HG03064 (cell line): ENCODE data around the gene ILKAP.
"Not testable (repeated sequence)": the region's sequence is repeated elsewhere in the genome, so short reads cannot be mapped to it uniquely, and the experiment has no call there.

ENCODE experiments used
- ATAC-seq: cut with Tn5 transposase; IDR thresholded peaks from one replicate; pipeline ENCODE4 v1.9.1; 2021; ENCODE audit warnings: low read depth; ENCODE audit not compliant: unreplicated experiment

The ILKAP gene

DNA sequence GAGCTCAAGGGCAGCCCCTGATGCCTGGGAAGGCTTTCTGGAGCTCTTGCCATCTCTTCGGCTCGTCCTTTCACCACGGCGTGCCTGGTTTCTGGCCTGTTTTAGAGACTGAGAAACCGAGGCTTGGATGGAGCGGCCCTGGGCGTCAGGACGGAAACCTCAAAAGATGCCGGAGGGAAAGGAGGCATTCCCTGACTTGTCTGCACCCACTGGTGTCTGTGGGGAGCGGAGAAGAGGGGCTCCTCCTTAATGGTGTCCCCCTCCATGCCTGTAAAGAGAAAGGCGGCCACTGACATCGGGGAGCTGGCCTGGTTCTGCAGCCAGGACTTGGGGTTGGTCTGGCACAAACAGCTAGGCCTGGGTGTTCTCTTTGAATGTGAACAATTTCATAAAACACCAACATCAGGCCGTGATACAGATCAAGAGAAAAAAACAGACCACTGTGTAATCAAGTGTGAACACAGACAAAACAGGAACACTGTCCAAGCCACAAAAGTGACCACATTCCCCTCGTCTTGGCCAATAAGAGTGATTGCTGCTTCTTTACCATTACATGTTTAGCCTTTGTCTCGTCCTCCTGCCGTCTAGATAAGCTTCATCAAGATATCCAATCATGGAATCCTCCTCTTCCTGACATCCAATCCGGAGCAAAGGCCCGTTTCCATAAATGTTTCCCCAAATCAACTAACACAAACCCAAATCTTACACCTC, 633 bp upstream of the ILKAP start:
- ATAC-seq = no peak

DNA sequence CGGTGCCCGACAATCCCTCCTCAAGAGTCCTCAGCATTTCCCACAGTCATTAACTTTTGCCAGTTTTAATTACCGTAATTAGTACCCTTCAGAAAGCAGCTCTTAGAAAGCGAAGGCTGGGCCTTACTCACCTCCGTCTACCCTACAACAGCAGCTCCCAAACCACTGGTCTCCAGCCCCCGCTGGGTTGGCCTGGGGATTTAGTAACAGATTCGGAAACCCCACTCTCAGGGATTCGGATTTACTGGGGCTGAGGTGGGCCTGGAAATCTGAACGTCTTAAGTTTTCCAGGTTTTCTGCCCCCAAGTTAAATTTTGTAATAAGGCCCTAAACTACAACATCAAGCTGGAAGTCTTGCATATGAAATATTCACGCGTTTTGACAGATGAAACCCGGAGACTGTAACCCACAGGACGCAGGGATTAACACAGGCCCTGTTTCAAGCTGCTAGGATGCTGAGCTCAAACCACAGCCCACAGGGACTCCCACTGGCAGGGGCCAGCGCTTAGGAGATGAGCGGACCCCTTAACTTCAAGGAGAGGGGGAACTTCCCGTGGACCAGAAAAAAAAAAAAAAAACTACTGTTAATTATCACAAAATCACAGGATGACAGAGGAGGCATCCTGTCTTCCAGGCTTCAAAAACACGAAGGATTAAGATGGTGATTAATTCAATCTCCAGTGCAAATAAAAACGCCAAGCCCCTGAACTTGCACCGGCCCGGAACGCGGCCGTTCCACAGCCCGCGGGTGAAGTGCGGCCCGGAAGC, 985 bp downstream of the ILKAP start:
- no peak for ATAC-seq

DNA sequence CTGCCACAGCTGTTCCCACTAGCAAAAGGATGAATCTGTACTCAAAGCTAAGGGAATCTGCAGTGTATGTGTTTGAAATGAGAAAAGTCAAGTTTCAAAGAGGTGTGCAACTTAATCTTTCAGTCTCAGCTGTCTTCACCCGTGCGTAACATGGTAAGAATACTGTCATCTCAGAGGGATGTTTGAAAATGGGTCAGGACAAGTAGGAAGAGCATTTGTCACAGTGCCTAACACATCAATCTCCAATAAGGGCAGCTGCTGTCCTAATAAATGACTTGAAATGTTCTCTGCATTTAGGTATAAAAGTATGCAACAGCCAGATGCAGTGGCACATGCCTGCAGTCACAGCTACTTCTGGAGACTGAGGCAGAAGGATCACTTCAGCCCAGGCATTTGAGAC, 13.1 kb downstream of the ILKAP start:
- ATAC-seq = no peak

DNA sequence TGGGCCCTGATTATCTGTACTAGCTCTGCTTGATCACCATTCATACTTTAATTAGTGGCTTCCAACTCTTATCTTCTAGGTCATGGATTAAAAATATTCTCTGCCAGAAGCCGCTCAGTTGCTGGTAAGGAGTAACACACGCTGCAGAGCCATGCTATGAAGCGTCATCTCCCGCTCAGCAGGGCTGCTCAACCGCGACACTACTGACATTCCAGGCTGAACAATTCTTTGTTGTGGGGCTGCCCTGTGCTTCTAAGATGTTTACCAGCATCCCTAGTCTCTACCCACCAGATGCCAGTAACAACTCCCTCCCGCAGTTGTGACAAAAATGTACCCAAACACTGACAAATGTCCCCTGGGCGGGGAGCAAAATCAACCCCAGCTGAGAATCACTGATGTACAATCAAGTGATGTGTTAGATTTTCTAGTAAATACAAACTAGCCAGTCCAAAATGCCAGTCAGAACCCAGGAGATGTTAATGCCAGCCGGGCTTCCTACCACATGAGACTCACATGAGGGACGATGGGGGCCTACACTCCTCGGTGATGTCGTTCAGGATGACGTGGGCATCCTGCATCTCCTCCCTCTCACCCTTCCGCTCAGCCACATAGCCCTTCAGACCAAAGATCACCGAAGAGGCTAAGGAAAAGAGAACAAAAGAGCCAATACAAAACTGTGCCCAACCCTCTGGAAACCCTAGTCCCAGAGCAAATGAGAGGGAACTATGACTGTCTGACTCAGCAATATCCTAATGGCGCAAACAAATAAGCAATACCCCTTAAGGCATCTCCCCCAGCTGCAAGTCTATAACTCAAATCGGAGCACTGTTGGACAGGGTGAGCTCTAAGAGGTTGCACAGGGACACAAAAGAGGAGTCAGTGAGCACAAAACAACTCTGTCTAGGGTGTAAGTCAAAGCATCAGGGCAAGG, 15.6 kb downstream of the ILKAP start:
- no peak for ATAC-seq

DNA sequence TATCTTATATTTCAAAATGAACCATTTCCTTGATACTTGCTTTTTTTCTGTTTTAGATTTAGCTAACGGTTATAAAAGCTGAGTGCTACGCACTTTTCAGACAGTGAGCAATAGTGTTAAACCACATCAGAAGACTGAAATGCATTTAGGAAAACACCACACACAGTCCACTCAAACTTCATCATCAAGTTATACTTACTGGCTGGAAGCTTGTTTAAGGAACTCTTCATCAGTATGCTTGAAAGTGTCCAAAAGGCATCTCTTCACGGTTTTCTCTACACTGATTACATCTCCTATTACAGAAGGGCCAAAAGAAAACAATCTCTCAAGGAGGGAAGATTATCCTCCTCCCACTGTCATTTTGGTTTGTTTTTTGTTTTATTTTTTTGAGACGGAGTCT, 19.7 kb downstream of the ILKAP start:
- ATAC-seq = no peak

DNA sequence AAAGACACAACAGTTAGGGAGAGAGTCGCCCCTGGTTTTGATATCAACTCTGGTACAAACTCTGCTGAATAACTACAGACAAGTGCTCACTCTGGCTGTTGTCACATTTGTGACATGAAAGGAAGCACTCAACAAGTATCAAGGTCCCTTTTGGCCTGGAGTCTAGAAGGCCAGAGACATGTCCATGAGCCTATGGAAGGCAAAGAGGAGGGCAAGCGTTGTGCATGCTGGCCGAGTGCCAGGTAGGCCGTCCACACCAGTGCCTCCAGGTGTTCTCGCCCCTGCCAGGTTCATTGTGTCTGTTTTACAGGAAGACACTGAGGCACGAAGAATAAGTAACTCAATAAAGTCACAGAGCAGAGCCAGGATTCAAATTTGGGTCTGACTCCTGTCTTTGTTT, 21.1 kb downstream of the ILKAP start:
- no peak for ATAC-seq

DNA sequence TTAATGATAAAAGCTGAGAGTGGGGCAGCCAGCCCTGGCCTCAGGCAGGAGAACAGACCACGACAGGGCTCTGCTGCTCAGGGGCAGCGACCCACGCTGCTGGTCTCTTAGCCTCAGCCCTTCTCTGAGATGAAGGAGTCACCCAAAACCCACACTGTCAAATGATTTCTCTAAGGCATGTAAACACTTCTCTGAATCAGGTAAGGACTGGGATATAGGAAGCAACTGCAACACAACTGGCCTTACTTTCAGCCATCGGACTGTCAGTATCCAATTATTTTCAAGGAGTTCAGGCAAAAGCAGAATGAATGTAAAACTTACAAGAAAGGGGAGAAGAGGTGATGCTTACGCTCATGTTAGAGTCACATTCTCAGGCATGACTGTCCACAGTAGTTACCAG, 22.9 kb downstream of the ILKAP start:
- ATAC-seq = no peak

DNA sequence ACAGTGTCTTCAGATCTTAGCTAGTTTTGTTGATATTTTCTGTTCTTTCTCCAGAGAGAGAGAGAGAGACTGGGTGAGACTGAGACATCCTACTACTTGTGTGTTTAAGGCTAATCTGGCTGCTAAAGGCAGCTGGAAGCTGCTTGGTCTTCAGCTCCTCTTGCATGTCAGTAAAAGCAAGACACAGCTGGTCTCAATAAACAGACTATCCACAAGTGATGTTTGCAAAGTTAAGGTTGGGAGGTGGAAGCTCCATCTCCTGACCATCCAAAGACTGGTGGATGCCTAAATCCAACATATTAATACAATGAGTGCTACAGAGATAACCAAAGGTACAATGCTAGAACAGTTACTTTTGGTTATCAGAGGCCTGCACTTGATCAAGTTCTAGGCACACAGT, 26.9 kb downstream of the ILKAP start:
- ATAC-seq = no peak

DNA sequence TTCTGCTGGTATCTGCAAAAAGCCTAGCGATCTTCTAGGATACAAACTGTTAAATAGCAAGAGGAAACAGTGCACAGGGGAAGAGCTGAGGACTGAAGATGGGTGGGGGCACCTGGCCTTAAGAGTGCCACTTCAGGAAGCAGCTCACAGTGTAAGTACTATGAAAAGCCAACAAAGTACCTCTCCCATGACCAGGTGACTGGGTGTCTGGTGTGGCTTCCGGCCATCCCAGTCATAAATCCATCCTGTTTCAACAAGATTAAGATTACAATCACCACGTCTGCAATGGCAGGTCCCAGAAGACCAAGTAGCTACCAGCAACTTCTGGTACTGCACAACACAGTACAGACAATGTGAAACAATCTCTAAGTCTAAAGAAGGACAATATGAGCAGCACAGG, 28.8 kb downstream of the ILKAP start:
- ATAC-seq = no peak

DNA sequence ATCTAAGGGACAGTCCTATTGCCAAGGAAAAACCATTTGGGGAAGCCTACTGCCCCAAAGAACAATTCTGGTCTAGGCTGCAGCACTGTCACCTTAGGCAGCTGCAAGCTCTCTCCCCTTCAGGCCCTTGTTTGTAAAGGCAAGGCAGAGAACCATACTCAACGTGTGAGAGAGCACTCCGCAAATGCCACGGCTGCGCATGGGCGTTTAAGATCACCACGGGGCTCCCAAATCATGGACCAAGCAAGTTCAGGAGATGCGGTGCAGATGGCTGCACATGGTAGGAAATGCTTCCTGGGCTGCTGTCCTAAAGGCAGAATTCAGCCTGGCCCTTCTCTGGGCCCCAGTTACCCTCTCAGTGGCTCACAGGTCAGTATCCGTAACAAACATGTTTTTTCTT, 29.2 kb downstream of the ILKAP start:
- ATAC-seq = no peak

DNA sequence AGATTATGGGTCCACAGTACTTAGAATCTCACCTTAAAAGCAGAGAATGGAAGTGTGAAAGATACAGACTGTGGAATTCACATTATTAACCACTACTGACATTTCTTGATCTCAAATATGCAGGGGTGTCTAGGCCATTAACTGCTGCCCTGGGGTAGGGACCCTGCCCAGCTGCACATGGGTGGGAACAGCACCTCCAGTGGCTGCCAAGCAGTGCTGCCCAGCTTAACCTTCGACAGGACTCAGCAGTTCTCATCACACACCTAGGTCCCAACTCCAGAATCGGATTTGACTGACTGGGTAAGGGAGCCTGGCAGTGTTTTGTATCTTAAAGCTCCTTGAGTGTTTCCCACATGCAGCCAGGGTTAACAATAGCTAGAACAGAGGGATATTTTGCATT, 29.8 kb downstream of the ILKAP start:
- ATAC-seq = no peak

DNA sequence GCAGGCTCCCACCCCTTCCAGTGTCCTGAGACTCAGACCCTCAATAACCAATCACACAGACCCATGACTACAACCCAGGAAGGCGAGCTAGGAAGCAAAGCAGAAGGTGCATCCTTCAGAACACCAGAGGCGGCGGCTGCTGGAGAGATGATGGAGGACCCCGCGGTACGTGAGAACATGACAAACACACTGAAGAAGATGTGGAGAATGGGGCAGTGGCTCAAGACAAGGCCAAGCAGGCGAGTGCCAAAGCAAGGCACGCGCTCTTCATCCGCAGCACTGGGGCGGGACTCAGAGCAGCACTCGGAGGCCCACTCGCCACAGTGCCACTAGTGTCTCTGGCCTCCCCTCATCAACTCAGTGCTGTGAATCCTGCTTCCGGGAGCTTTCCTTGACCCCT, 31.1 kb downstream of the ILKAP start:
- ATAC-seq = no peak

DNA sequence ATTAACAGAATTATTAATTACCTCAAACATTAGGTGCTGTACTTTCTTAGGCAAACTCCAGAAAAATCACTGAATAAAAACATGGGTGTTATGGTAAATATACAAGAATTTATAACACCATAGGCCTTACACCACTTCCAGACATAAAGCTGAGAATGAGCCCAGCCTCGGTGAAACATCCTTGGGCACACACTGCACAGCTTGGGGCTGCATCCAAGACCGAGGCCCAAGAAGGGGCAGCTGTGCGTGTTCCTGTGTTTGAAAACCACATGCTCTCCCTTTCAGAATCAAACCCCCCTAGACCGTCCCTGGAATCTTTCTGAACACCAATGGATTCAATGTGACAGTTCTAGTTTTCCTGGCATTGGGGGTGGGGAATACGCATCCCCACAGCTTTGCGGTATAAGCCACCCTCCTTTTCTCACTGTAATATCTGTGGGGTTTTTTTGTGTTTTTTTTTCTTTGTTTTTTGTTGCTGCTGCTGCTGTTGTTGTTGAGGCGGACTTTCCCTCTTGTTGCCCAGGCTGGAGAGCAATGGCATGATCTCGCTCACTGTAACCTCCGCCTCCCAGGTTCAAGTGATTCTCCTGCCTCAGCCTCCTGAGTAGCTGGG, 31.8 kb downstream of the ILKAP start:
- no peak for ATAC-seq

DNA sequence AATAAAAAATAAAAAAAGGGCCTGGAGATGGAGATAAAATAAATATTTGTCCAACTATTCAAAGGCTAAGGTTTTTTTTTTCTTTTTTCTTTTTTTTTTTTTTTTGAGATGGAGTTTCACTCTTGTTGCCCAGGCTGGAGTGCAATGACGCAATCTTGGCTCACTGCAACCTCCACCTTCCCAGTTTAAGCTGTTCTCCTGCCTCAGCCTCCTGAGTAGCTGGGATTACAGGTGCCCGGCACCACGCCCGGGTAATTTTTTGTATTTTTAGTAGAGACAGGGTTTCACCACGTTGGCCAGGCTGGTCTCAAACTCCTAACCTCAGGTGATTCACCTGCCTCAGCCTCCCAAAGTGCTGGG, 32.4 kb downstream of the ILKAP start:
- not testable (repeated sequence) for ATAC-seq

DNA sequence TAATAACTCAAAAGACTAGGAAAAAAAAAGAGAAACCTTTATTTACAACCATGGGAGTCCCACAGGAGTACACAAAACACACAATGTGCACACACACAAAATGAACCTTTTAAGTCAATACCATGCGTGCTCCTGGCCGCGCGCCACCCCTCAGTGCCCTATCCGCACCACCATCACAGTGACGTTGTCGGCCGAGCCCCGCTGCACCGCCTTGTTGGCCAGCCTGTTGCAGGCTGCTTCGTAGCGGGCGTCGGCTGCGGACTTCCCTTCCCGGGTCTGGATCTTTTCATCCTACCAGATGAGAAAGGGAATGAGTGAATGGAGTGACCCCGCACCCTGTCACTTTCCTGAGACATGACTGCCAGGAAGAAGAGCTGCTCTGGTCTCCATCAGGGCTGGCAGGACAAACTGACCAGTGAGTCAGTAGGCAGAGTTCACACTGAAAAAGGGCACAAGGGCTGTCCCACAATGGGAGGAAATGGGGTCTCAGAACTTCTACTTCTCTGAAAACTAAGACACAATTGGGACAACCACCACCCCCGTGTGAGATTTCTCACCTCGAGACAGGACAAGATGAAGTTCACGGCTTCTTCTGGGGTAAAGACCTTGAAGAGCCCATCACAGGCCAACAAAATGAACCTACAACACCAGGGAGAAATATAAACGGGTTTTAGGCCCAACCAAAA, 33.0 kb downstream of the ILKAP start:
- ATAC-seq = no peak

DNA sequence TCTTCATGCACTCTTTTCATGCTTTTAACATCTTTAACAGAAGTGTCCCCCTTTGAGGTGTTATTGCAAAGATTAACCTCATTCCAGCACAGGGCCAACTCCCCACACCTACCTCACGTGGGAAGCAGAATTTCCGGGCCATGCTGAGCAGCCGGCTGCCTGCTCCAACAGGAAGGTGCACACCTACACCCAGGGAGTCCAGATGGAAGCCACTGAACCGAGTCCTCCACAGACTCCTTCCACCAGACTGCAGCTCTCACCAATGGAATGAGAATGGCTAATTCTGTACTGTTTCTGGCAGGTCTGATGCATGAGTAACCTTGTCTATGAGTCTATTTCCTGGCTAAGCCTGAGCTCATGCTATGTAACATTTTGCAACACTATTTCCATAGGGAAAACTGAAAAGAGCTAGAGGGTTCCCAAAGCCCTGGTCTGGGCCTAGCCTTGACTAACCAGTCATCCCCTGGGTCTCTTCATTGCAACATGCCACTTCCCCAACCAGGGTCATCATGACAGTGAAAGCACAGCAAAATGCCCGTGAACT, 33.7 kb downstream of the ILKAP start:
- no peak for ATAC-seq

DNA sequence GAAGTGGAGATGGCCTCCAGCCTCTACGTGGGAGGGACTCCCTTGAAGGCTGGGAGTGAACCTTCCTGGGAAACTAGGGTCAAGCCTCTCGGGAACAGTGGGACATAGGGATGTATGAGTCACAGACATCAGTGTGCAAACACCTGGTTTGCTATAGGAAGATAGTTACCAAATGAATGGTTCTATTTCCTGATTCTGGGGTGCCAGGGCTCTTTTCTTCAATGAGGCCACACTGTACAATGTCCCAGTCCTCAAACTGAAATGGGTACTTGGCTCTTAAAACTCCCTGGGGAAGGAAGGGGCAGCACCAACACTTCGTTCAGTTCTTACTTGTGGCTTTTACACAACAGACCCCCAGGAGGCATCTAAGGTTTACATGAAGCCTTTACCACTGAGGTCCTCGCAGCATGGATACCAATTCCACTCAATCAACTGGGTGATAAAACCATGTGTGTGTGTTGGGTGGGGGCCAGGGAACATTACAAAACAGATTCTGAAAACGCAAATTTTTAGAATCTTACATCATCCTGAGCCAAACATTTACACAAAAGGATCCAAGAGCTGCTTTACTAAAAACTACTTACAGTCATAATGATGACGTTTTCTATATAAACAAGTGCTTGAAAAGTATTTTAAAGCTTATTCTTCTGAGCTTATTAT, 34.3 kb downstream of the ILKAP start:
- no peak for ATAC-seq

DNA sequence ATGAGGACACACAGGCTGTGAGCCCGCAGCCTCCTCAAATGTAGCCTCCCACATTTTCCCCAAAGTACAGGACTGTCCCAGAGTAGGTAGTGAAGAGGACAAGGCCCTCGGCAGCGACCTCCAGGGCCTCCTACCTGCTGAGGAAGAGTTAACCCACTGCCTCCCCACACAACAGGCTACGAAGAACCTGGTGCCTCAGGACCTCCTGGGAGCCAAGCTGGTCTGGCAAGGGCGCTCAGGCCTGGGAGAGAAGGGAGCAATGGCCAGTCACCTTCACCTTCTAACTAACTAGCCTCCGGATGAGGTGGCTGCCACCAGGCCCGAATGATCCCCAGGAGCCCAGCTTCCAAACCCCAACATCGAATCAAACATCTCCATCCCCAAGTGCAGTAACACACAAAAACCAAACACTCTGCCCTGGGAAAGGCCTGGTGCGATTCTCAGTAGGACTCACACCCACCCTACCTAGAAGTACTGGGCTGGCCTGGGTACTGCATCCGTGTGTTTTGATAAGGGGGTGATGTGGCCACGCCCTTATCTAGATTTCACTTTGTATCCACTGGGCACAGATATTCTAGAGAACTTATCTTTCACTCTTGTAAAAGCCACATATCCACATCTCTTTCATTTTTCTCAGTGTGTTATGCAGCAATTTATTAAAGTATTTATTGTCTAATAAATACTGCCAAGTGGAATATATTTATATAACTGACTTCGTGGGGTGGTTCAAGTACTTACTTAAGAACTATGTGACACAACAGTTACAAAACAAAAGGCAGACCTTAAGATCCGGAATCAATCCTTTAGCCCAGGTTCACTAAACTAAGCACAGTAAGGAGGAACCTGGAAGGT, 35.1 kb downstream of the ILKAP start:
- ATAC-seq = no peak

DNA sequence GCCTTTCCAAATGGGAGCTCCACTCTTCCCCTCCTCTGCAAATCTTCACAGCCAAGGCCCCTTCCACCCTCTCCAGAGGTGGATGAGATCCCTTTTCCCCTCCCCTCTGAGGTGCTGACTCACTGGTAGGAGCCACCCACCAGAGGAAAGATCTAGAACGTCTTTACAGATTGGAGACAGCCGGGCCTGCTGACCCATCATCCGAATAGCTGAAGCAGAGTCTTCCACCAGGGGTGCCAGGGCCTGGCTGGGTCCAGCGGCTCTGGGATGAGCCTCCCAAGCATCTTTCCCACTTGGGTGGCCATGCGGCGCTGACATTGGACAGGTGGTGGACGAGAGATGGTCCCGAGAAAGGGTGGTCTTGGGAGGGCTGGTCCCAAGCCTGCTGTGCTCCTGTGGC, 35.7 kb downstream of the ILKAP start:
- no peak for ATAC-seq
